HG02973 (cell line): ENCODE data around the gene RGP1.

ENCODE experiments used
- ATAC-seq: cut with Tn5 transposase; IDR thresholded peaks from one replicate; pipeline ENCODE4 v1.9.1; 2021; ENCODE audit warnings: moderate library complexity; ENCODE audit not compliant: unreplicated experiment

Gene RGP1

GRCh38 chr9:35771075-35771433 is 22.0 kb downstream of the RGP1 start:
- no peak for ATAC-seq

- ATAC-seq = no peak
These were observed 22.4 kb downstream of the RGP1 start for GRCh38 chr9:35771534-35771933.

GRCh38 chr9:35771943-35772342 is 22.9 kb downstream of the RGP1 start:
- ATAC-seq = no peak

GRCh38 chr9:35774907-35775635 is 26.0 kb downstream of the RGP1 start:
- ATAC-seq = no peak

- ATAC-seq = no peak
These were observed 26.9 kb downstream of the RGP1 start for GRCh38 chr9:35776018-35776417.

GRCh38 chr9:35778496-35778895 is 29.4 kb downstream of the RGP1 start:
- no peak for ATAC-seq

- no peak for ATAC-seq
These were observed 32.0 kb downstream of the RGP1 start for GRCh38 chr9:35781066-35781465.

- ATAC-seq = no peak
These were observed 34.3 kb downstream of the RGP1 start for GRCh38 chr9:35783418-35783817.

- ATAC-seq = no peak
These were observed 40.5 kb downstream of the RGP1 start for GRCh38 chr9:35789541-35789940.

GRCh38 chr9:35790025-35790384 is 40.9 kb downstream of the RGP1 start:
- ATAC-seq = no peak

- ATAC-seq = no peak
These were observed 41.6 kb downstream of the RGP1 start for GRCh38 chr9:35790385-35791296.

GRCh38 chr9:35791297-35791921 is 42.3 kb downstream of the RGP1 start, which contains the start of gene NPR2:
Gene NPR2, plus strand, starts transcription at chr9:35791591. Its CDS starts 818 bp downstream, at chr9:35792409.
- ATAC-seq = no peak

GRCh38 chr9:35792024-35792813 is 43.1 kb downstream of the RGP1 start:
- ATAC-seq = no peak

GRCh38 chr9:35792826-35793225 is 43.7 kb downstream of the RGP1 start:
- no peak for ATAC-seq

GRCh38 chr9:35793461-35793860 is 44.4 kb downstream of the RGP1 start:
- no peak for ATAC-seq

GRCh38 chr9:35795695-35796094 is 46.6 kb downstream of the RGP1 start:
- ATAC-seq = no peak

GRCh38 chr9:35797311-35798109 is 48.4 kb downstream of the RGP1 start:
- ATAC-seq = no peak

GRCh38 chr9:35798658-35799374 is 49.7 kb downstream of the RGP1 start:
- peak; percentile 55 for ATAC-seq

- ATAC-seq = no peak
These were observed 51.4 kb downstream of the RGP1 start for GRCh38 chr9:35800530-35800929.
